Nucleus accumbens (tissue), 56 donors: ENCODE results near the gene TPGS1.

Experiments used
- DNase-seq, 56 donors: peaks; one replicate each; lab custom pipeline; 2025; lab: John Stamatoyannopoulos, UW

Gene TPGS1

DNA sequence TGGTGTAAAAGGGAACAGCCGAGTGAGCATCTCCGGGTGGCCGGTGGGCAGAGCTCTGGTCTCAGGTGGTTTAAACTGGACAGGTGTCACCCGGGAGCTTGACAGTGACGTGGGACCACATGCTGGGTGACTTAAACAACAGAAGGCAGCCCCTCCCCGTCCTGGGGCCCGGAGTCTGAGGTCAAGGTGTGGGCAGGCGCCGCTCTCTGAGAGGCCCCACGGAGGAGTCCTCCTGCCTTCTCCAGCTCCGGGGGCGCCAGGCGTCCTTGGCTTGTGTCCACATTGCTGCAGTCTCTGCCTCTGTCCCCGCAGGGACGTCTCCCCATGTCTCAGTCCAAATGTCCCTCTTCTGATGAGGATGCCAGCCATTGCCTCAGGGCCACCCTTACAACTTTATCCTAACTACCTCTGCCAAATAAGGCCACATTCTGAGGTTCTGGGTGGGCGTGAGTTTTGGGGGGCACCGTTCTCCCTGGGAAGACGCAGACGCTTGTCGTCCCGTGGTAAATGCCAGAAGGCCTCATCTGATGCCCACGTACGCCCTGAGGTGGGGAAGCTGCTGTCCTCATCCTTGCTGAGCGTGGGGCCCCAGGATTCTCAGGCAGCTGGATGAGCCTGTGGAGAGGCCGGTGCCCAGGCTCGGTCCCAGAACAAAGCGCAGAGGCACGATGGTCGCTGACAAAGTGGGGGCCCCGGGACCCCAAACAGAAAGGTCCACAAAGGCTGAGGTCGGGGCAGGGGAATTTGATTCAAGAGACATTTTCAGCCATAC, 49.5 kb downstream of the TPGS1 start:
- DNase-seq: no peak

- DNase-seq: peak in 16 of 56 donors; percentile 10 to 64 (median 29)
Observed at GRCh38 chr19:558770-559439, 51.6 kb downstream of the TPGS1 start.

GRCh38 chr19:560121-560520, 52.8 kb downstream of the TPGS1 start:
- DNase-seq: no peak

- no peak for DNase-seq
Observed at GRCh38 chr19:566403-566802, 59.1 kb downstream of the TPGS1 start.

GRCh38 chr19:566844-567243, 59.5 kb downstream of the TPGS1 start:
- DNase-seq: no peak

GRCh38 chr19:567296-567900, 60.1 kb downstream of the TPGS1 start:
- DNase-seq: no peak
